OCI-LY1 (cell line): Measurements from ENCODE around the gene SRP14.

Source experiments
- EZH2 ChIP-seq: fragments of 200-600 bp; sonication (generic), shearing (Covaris generic); IDR thresholded peaks from 2 replicates; pipeline ENCODE4 v1.8.0; 2017; ENCODE audit warnings: borderline replicate concordance, mixed run types, mild to moderate bottlenecking, antibody characterized with exemption, low read length, moderate library complexity, mixed read lengths
- TF ChIP-seq, protein P1 (sequence below): fragments of 200-600 bp; sonication (generic), shearing (Covaris generic); IDR thresholded peaks from 2 replicates; pipeline ENCODE4 v1.5.1; 2017; ENCODE audit warnings: mild to moderate bottlenecking, antibody characterized with exemption, low read length, moderate library complexity, mixed read lengths

GRCh38 chr15:40065166-40065565, 26.2 kb upstream of the SRP14 start:
- TF ChIP-seq, protein P1, sequence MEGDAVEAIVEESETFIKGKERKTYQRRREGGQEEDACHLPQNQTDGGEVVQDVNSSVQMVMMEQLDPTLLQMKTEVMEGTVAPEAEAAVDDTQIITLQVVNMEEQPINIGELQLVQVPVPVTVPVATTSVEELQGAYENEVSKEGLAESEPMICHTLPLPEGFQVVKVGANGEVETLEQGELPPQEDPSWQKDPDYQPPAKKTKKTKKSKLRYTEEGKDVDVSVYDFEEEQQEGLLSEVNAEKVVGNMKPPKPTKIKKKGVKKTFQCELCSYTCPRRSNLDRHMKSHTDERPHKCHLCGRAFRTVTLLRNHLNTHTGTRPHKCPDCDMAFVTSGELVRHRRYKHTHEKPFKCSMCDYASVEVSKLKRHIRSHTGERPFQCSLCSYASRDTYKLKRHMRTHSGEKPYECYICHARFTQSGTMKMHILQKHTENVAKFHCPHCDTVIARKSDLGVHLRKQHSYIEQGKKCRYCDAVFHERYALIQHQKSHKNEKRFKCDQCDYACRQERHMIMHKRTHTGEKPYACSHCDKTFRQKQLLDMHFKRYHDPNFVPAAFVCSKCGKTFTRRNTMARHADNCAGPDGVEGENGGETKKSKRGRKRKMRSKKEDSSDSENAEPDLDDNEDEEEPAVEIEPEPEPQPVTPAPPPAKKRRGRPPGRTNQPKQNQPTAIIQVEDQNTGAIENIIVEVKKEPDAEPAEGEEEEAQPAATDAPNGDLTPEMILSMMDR = no peak
- no peak for TF ChIP-seq EZH2
